DMS53 treated with DMSO at 0.1 percent for 48 hours (cell line): ENCODE data around the gene RBBP9.
"Not testable (repeated sequence)": the region's sequence is repeated elsewhere in the genome, so short reads cannot be mapped to it uniquely, and the experiment has no call there.

Experiments
- DNase-seq: peaks from one replicate; lab custom pipeline; 2025; ENCODE audit not compliant: unreplicated experiment; lab: John Stamatoyannopoulos, UW

RBBP9 gene

GRCh38 chr20:18496740-18497592 is at the start of gene RBBP9:
RBBP9 (minus strand) TSS chr20:18497225; CDS start chr20:18497167, 58 bp downstream.
- DNase-seq: peak; percentile 70

GRCh38 chr20:18545566-18545965 is 48.5 kb upstream of the RBBP9 start:
- DNase-seq: no peak

- DNase-seq: no peak
Observed at GRCh38 chr20:18543932-18544331, 46.9 kb upstream of the RBBP9 start.

GRCh38 chr20:18543216-18543615 is 46.2 kb upstream of the RBBP9 start:
- no peak for DNase-seq

GRCh38 chr20:18541741-18542140 is 44.7 kb upstream of the RBBP9 start:
- no peak for DNase-seq

- no peak for DNase-seq
Observed at GRCh38 chr20:18537651-18538050, 40.6 kb upstream of the RBBP9 start.

GRCh38 chr20:18533978-18534644 is 37.1 kb upstream of the RBBP9 start:
- DNase-seq: no peak

GRCh38 chr20:18533491-18533890 is 36.5 kb upstream of the RBBP9 start:
- DNase-seq: no peak

- DNase-seq: no peak
Observed at GRCh38 chr20:18532626-18533025, 35.6 kb upstream of the RBBP9 start.

GRCh38 chr20:18529041-18529440 is 32.0 kb upstream of the RBBP9 start:
- DNase-seq: no peak

GRCh38 chr20:18527836-18528235 is 30.8 kb upstream of the RBBP9 start:
- no peak for DNase-seq

GRCh38 chr20:18527339-18527738 is 30.3 kb upstream of the RBBP9 start:
- no peak for DNase-seq

GRCh38 chr20:18526761-18527160 is 29.7 kb upstream of the RBBP9 start:
- not testable (repeated sequence) for DNase-seq

GRCh38 chr20:18524646-18525045 is 27.6 kb upstream of the RBBP9 start:
- no peak for DNase-seq

- no peak for DNase-seq
Observed at GRCh38 chr20:18523066-18523465, 26.0 kb upstream of the RBBP9 start.

GRCh38 chr20:18522066-18522465 is 25.0 kb upstream of the RBBP9 start:
- not testable (repeated sequence) for DNase-seq

GRCh38 chr20:18515973-18516372 is 18.9 kb upstream of the RBBP9 start:
- no peak for DNase-seq

GRCh38 chr20:18514127-18514526 is 17.1 kb upstream of the RBBP9 start:
- no peak for DNase-seq

- no peak for DNase-seq
Observed at GRCh38 chr20:18513208-18513607, 16.2 kb upstream of the RBBP9 start.

GRCh38 chr20:18511571-18511970 is 14.5 kb upstream of the RBBP9 start:
- DNase-seq: no peak

GRCh38 chr20:18507218-18508191 is 10.5 kb upstream of the RBBP9 start, which contains the start of gene SEC23B:
SEC23B (plus strand) TSS chr20:18507940; CDS start chr20:18510836, 2,896 bp downstream.
- peak; percentile 98 for DNase-seq
